Peyer's patch (tissue), 4 donors: Measurements from ENCODE around the gene SSB.

ENCODE experiments used
- CTCF ChIP-seq, 6 experiments: fragments of 450-650 bp in 4 of 6; fragments of 200-600 bp in 2 of 6; sonication (generic) in 1 of 6; IDR thresholded peaks; one replicate each; pipeline ENCODE4 v1.5.1; 2017 to 2019; ENCODE audit warnings: antibody characterized with exemption in 6 of 6, mild to moderate bottlenecking in 3 of 6, moderate library complexity in 1 of 6
- POLR2A ChIP-seq, 2 donors: fragments of 450-650 bp; IDR thresholded peaks; one replicate each; pipeline ENCODE4 v1.5.1; 2017; ENCODE audit warnings: antibody characterized with exemption in 2 of 2, mild to moderate bottlenecking in 2 of 2, moderate library complexity in 2 of 2

GRCh38 chr2:169827272-169828140 is 28.8 kb downstream of the SSB start, which contains the start of gene UBR3:
- peak in 3 of 6 experiments; percentile 1 to 19 (median 3) for TF ChIP-seq CTCF (IDR thresholded peaks at IDR 0.05)
- peak; percentile 73 to 74 for TF ChIP-seq POLR2A (IDR thresholded peaks at IDR 0.05)
